Lower leg skin (tissue), 4 donors: Measurements from ENCODE around the gene SHH. TPM values are rescaled to one million over a fixed set of nuclear protein-coding genes. Genes with fewer than 3 reads are reported as not detected.

Source experiments
- DNase-seq, 2 donors: peaks; one replicate each; pipeline ENCODE4 v3.0.0-alpha.2; 2019; ENCODE audit warnings: low spot score in 2 of 2
- H3K4me3 ChIP-seq: fragments of 200-600 bp; sonication (generic); 2 replicates; pipeline ENCODE4 v1.5.1; 2017; ENCODE audit warnings: mild to moderate bottlenecking, low read depth; ENCODE audit not compliant: poor library complexity, severe bottlenecking
- CTCF ChIP-seq, 3 donors: fragments of 450-650 bp; IDR thresholded peaks; one replicate each; pipeline ENCODE4 v1.5.1; 2016; ENCODE audit warnings: antibody characterized with exemption in 3 of 3, mild to moderate bottlenecking in 3 of 3, moderate library complexity in 2 of 3
- POLR2A ChIP-seq, 2 donors: fragments of 450-650 bp; IDR thresholded peaks; one replicate each; pipeline ENCODE4 v1.6.1; 2016 to 2017; ENCODE audit warnings: antibody characterized with exemption in 2 of 2, mild to moderate bottlenecking in 1 of 2, moderate library complexity in 1 of 2
- WGBS, 2 donors: methylation state at CpG; one replicate each; pipeline ENCODE4 v1.1.5; 2018; 5-methylcytosine and 5-hydroxymethylcytosine counted together
- intact Hi-C: fragments of 100-400 bp; cut with DNase I; formaldehyde crosslinking; loops from one replicate; pipeline ENCODE4 v1.15.0; 2023; ENCODE audit warnings: low total_unique reads
- total RNA-seq, 4 donors: library from RNA; depleted of rRNA; stranded (reverse); fragments of >200 nt; gene quantifications; one replicate each; pipeline ENCODE4 v1.1.0, GENCODE V29; 2016

Gene SHH
- total RNA-seq, 4 donors from 2014 or later, result not detected

DNA sequence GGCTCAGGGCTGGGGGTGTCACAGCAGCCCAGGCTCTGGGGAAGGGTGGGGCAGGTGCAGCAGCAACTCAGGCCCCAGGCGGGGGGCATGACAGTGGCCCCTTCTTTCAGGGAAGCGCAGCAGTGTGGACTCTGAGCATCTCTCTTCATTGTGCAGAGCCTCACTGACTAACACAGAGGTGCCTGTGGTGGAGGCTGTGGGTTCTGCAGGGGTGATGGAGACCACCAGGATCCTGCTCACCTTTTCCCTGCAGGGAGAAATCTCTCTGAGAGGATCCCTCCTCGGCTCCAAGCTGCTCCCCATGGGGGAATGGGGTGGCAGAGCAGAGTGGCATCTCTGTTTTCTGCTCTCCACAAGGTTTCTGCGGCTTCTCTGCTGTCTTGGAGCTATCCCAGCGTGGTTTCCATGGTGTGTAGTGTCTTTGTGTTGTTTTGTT is 37.8 kb upstream of the SHH start:
- intact Hi-C loops, result no loop called here
- TF ChIP-seq POLR2A (IDR thresholded peaks at IDR 0.05) (no peak), CTCF (IDR thresholded peaks at IDR 0.05) (no peak)
- peak in 1 of 2 donors; percentile 53 for DNase-seq
- 68 to 71% methylated on average over 5 of the region's 5 CpGs for WGBS, 2 donors
- no peak overlapping the region for H3K4me3 ChIP-seq

GRCh38 chr7:155848691-155849669 is 36.7 kb upstream of the SHH start:
- no peak overlapping the region for H3K4me3 ChIP-seq
- WGBS, 2 donors, result 50 to 64% methylated on average over 17 to 18 of the region's 18 CpGs
- intact Hi-C loops, result no loop called here
- peak in 1 of 2 donors; percentile 64 for DNase-seq
- TF ChIP-seq POLR2A (IDR thresholded peaks at IDR 0.05) (no peak), CTCF (IDR thresholded peaks at IDR 0.05) (no peak)

DNA sequence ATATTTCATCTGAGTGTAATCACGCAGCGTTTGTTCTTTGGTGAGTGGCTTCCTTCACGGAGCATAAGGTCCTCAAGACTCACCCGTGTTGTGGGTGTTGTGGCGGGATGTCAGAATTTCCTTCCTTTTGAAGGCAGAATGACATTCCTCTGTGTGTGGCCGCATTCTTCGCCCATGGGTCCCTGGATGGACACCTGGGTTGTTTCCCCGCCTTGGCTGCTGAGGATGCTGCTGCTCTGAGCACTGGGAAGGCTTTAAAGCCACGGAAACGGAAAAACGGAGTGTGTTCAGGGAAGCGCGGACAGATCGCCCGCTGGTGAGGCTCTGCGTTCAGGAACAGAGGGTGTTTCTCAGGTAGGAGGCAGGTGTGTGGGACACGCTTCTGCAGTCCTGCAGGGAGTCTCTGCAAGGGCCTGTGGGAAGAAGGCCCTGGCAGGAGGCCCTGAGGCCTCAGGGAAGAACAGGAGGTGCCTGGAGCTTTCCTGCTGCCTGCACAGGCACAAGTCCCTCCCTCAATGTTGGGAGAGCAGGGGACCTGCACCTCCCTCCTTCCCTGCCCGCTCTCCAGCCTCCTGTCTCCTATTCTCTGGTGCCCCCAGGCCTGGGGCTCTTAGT is 35.7 kb upstream of the SHH start:
- no peak overlapping the region for H3K4me3 ChIP-seq
- DNase-seq, result peak in 1 of 2 donors; percentile 64
- TF ChIP-seq CTCF (IDR thresholded peaks at IDR 0.05) (no peak), POLR2A (IDR thresholded peaks at IDR 0.05) (no peak)
- intact Hi-C loops, result no loop called here
- WGBS, 2 donors, result 64 to 67% methylated on average over 17 to 18 of the region's 18 CpGs

DNA sequence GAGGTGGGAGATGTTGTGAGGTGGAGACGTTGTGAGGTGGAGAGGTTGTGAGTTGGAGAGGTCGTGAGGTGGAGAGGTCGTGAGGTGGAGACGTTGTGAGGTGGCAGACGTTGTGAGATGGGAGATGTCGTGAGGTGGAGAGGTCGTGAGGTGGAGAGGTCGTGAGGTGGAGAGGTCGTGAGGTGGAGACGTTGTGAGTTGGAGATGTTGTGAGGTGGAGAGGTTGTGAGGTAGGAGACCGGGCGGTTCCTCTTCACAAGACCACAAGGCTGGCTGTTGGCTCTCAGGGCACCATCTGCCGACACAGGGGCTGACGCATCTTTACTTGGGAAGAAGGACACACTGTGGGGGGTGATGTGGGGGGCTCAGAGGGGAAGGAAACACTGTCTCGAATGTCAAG is 34.7 kb upstream of the SHH start:
- intact Hi-C loops, result no loop called here
- H3K4me3 ChIP-seq, result no peak overlapping the region
- TF ChIP-seq CTCF (IDR thresholded peaks at IDR 0.05) (no peak), POLR2A (IDR thresholded peaks at IDR 0.05) (no peak)
- WGBS, 2 donors, result 80 to 83% methylated on average over 15 of the region's 15 CpGs
- peak in 1 of 2 donors; percentile 49 for DNase-seq

DNA sequence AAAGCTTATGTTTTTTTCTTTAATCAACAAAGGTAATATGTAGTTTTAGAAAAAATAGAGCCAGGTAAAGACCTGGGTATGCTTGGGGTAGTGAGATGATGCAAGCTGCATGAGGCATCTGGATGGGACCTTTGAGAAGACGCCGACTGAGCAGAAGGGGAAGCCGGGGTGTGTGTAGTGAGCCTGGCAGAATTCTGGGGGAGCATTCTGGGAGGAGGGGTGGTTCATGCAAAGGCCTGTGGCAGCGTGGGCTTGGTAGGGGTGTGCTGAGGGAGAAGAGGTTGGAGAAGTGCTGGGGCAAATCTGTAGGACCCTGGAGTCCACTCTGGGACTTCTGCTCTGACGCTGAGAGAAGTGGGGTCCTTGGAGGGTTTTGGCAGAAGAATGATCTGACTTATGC is 33.9 kb upstream of the SHH start:
- TF ChIP-seq CTCF (IDR thresholded peaks at IDR 0.05) (no peak), POLR2A (IDR thresholded peaks at IDR 0.05) (no peak)
- H3K4me3 ChIP-seq, result no peak overlapping the region
- intact Hi-C loops, result no loop called here
- DNase-seq, result peak in 1 of 2 donors; percentile 61
- 84 to 90% methylated on average over 5 of the region's 5 CpGs for WGBS, 2 donors
